Calu3 (cell line): Measurements from ENCODE around the gene DLGAP1. TPM values are rescaled to one million over a fixed set of nuclear protein-coding genes. Genes with fewer than 3 reads are reported as not detected.
"Not testable (repeated sequence)": the region's sequence is repeated elsewhere in the genome, so short reads cannot be mapped to it uniquely, and the experiment has no call there.

Experiments
- BruUV-seq: library from RNA; stranded (reverse); fragments of 400-500 nt; replicated peaks from 2 replicates; lab custom pipeline; 2021; lab: Mats Ljungman, UMichigan
- CTCF ChIA-PET: fragments of 300-600 bp; sonication (Branson Sonifier 250); formaldehyde crosslinking; loops from one replicate; lab custom pipeline; 2022; ENCODE audit warnings: antibody characterized with exemption; lab: Charles Lee
- DNase-seq: peaks from one replicate; pipeline ENCODE4 v3.0.0; 2022
- H3K27ac Mint-ChIP-seq: one replicate; pipeline ENCODE4 v1.8.0; 2022; ENCODE audit warnings: mixed read lengths; ENCODE audit not compliant: unreplicated experiment
- H3K27me3 Mint-ChIP-seq: one replicate; pipeline ENCODE4 v1.8.0; 2022; ENCODE audit warnings: mixed read lengths; ENCODE audit not compliant: unreplicated experiment
- H3K36me3 Mint-ChIP-seq: one replicate; pipeline ENCODE4 v1.8.0; 2022; ENCODE audit warnings: mild to moderate bottlenecking, moderate library complexity, mixed read lengths; ENCODE audit not compliant: insufficient read depth, unreplicated experiment
- H3K4me1 Mint-ChIP-seq: one replicate; pipeline ENCODE4 v1.8.0; 2022; ENCODE audit warnings: mild to moderate bottlenecking, low read depth, mixed read lengths; ENCODE audit not compliant: unreplicated experiment
- H3K4me3 Mint-ChIP-seq: one replicate; pipeline ENCODE4 v1.8.0; 2022; ENCODE audit warnings: mild to moderate bottlenecking, low read depth, moderate library complexity, mixed read lengths; ENCODE audit not compliant: unreplicated experiment
- H3K9me3 Mint-ChIP-seq: one replicate; pipeline ENCODE4 v1.8.0; 2022; ENCODE audit warnings: low read depth, mixed read lengths; ENCODE audit not compliant: unreplicated experiment
- CTCF ChIP-seq: fragments of 200-600 bp; IDR thresholded peaks from one replicate; pipeline ENCODE4 v1.8.0; 2022; ENCODE audit warnings: antibody characterized with exemption; ENCODE audit not compliant: unreplicated experiment
- intact Hi-C: fragments of 100-400 bp; cut with micrococcal nuclease; formaldehyde crosslinking; loops from one replicate; pipeline ENCODE4 v1.10.0; 2022; ENCODE audit not compliant: unreplicated experiment
- total RNA-seq: library from RNA; stranded (reverse); gene quantifications from 2 replicates; pipeline ENCODE4 v1.2.3, GENCODE V29; 2022

The DLGAP1 gene
- total RNA-seq, 1 experiment from 2014 or later, result 9.0 TPM

GRCh38 chr18:3703732-3704176 is 751.4 kb downstream of the DLGAP1 start:
- DNase-seq, result peak; percentile 74
- Mint-ChIP-seq H3K27me3 (no peaks in the 10 kb centered on the region), H3K27ac (no peak overlapping the region), H3K4me3 (no peak overlapping the region), H3K9me3 (peaks cover 1% of the 10 kb centered on the region), H3K36me3 (no peaks in the 10 kb centered on the region), H3K4me1 (peaks cover 35% of the 10 kb centered on the region)
- CTCF ChIA-PET, result interaction anchor here (0.5 to 2.9 kb wide), 10 partner anchors 11 to 295 kb away, joined by 3 to 22 read pairs (median 4); no protein-coding TSS in a partner anchor
- intact Hi-C loops, result loop anchor here (1.0 to 2.0 kb wide), 3 partner anchors 67 to 295 kb away; no protein-coding TSS in a partner anchor
- TF ChIP-seq CTCF, result peak; percentile 72
- BruUV-seq, result no TSS peak

GRCh38 chr18:3699707-3700567 is 755.2 kb downstream of the DLGAP1 start:
- H3K4me3 Mint-ChIP-seq, H3K9me3 Mint-ChIP-seq, H3K36me3 Mint-ChIP-seq, H3K27ac Mint-ChIP-seq, BruUV-seq, CTCF ChIA-PET, DNase-seq, H3K27me3 Mint-ChIP-seq, intact Hi-C loops: not testable (repeated sequence)
- H3K4me1 Mint-ChIP-seq, result peaks cover 26% of the 10 kb centered on the region

DNA sequence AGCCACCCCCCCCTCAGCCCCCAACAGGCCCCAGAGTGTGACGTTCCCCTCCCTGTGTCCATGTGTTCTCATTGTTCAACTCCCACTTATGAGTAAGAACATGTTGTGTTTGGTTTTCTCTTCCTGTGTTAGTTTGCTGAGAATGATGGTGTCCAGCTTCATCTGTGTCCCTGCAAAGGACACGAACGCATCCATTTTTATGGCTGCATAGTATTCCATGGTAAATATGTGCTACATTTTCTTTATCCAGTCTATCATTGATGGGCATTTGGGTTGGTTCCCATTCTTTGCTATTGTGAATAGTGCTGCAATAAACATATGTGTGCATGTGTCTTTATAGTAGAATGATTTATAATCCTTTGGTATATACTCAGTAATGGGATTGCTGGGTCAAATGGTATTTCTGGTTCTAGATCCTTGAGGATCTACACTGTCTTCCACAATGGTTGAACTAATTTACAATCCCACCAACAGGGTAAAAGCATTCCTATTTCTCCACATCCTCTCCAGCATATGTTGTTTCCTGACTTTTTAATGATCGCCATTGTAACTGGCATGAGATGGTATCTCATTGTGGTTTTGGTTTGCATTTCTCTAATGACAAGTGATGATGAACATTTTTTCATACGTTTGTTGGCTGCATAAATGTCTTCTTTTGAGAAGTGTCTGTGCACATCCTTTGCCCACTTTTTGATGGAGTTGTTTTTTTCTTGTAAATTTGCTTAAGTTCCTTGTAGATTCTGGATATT is 760.9 kb downstream of the DLGAP1 start:
- CTCF ChIA-PET, result interaction anchor here (0.6 kb wide), 1 partner anchor 139 kb away, joined by 3 read pairs; no protein-coding TSS in a partner anchor
- H3K9me3 Mint-ChIP-seq, H3K27ac Mint-ChIP-seq, H3K27me3 Mint-ChIP-seq, intact Hi-C loops, H3K4me3 Mint-ChIP-seq, H3K36me3 Mint-ChIP-seq, BruUV-seq, DNase-seq, H3K4me1 Mint-ChIP-seq: not testable (repeated sequence)

- H3K36me3 Mint-ChIP-seq, result no peaks in the 10 kb centered on the region
- no peak for TF ChIP-seq CTCF
- peaks cover 4% of the 10 kb centered on the region for H3K9me3 Mint-ChIP-seq
- H3K27ac Mint-ChIP-seq, result no peak overlapping the region
- no TSS peak for BruUV-seq
- CTCF ChIA-PET, result interaction anchor here (0.6 kb wide), 2 partner anchors 140 to 1204 kb away, joined by 3 read pairs; no protein-coding TSS in a partner anchor
- peaks cover 13% of the 10 kb centered on the region for H3K4me1 Mint-ChIP-seq
- no peak overlapping the region for H3K4me3 Mint-ChIP-seq
- no peak for DNase-seq
- intact Hi-C loops, result no loop called here
- no peaks in the 10 kb centered on the region for H3K27me3 Mint-ChIP-seq
Observed at GRCh38 chr18:3693410-3693809, 761.7 kb downstream of the DLGAP1 start.

DNA sequence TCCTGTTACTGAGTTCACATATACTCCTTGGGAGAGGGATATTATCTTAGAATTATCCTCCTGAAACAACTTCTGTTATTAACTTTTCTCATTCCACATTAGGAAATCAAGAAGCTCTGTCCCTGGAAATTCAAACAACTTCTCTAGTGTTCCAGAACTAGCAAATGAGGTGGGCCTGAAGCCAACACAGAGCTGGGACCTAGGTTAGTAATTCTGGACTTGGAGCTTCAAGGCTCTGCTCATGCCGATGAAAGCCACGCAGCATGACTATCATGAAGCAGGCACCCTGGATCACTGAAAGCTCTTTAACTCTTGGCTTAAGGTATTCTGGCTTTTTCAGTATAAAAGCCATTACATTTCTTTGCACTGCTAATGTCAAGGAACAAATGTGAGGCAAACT is 762.4 kb downstream of the DLGAP1 start:
- intact Hi-C loops, result no loop called here
- DNase-seq, result no peak
- H3K4me1 Mint-ChIP-seq, result peaks cover 17% of the 10 kb centered on the region
- H3K27me3 Mint-ChIP-seq, result no peaks in the 10 kb centered on the region
- peaks cover 3% of the 10 kb centered on the region for H3K9me3 Mint-ChIP-seq
- CTCF ChIA-PET, result interaction anchor here (0.9 to 1.7 kb wide), 3 partner anchors 11 to 102 kb away, joined by 3 to 6 read pairs (median 3); no protein-coding TSS in a partner anchor
- H3K27ac Mint-ChIP-seq, result no peak overlapping the region
- no peak overlapping the region for H3K4me3 Mint-ChIP-seq
- H3K36me3 Mint-ChIP-seq, result no peaks in the 10 kb centered on the region
- BruUV-seq, result no TSS peak
- no peak for TF ChIP-seq CTCF
